ENCODE results near the gene ZNF792. TPM values are rescaled to one million over a fixed set of nuclear protein-coding genes. Genes with fewer than 3 reads are reported as not detected.
"Not testable (repeated sequence)": the region's sequence is repeated elsewhere in the genome, so short reads cannot be mapped to it uniquely, and the experiment has no call there.

ZNF792 gene
- polyA plus RNA-seq, 2 of the 4 experiments (the other 2 are of a cell fraction): 2.0 to 3.7 TPM

GRCh38 chr19:34926361-34926684 lies 37.7 kb downstream of the ZNF792 start:
- H3K9me3 ChIP-seq: peaks cover 47% of the 10 kb centered on the region
- ATAC-seq (no peak), FAIRE-seq (no peak), DNase-seq (ENCODE audit: low read depth in 1 of 2, low spot score in 1 of 2) (no peak)
- ChIA-PET CTCF (interaction anchor here (0.8 to 3.5 kb wide), 8 partner anchors 10 to 1148 kb away, joined by 3 to 18 read pairs (median 4); partner anchors contain the start of gene LGI4), POLR2A (interaction anchor here (0.6 to 1.8 kb wide), 7 partner anchors 17 to 1582 kb away, joined by 3 to 8 read pairs (median 6); partner anchors contain the start of genes GRAMD1A, SCGB2B2, ZNF181 and ZNF302)
- WGBS (ENCODE audit: missing lambda C conversion rate): 66% methylated on average over 3 of the region's 3 CpGs
- peak overlapping the region in 1 of 2 experiments; percentile 83; a peak in 4 of 6 replicates for H3K27ac ChIP-seq
- TF ChIP-seq NPAS2 (CRISPR knock-in tag; IDR thresholded peaks at IDR 0.05; ENCODE audit: borderline replicate concordance) (no peak), TP53 (CRISPR knock-in tag; IDR thresholded peaks at IDR 0.05) (no peak), GATA3 (IDR thresholded peaks at IDR 0.05; ENCODE audit: borderline replicate concordance) (no peak), NR3C1 (IDR thresholded peaks at IDR 0.05) (no peak), FOXS1 (CRISPR knock-in tag; IDR thresholded peaks at IDR 0.05) (no peak), HOXB13 (CRISPR knock-in tag; IDR thresholded peaks at IDR 0.05; ENCODE audit: low read depth) (no peak), JUNB (IDR thresholded peaks at IDR 0.05) (no peak)
- H3K4me2 ChIP-seq: peak overlapping the region; percentile 84
- peaks cover 4% of the 10 kb centered on the region; the same call in 2 of the 3 replicates for H3K4me1 ChIP-seq
- H3K4me3 ChIP-seq: peak overlapping the region; percentile 64

- CTCF ChIA-PET: interaction anchor here (1.1 to 3.5 kb wide), 3 partner anchors 48 to 210 kb away, joined by 4 to 18 read pairs (median 8); partner anchors contain the start of gene LGI4
- WGBS (ENCODE audit: missing lambda C conversion rate): 65% methylated on average over 15 of the region's 15 CpGs
These were observed 38.7 kb downstream of the ZNF792 start for GRCh38 chr19:34925278-34925855.

GRCh38 chr19:34920090-34920786 lies 43.8 kb downstream of the ZNF792 start:
- ATAC-seq; H3K4me2 ChIP-seq; DNase-seq (ENCODE audit: low read depth in 1 of 2, low spot score in 1 of 2); H3K4me3 ChIP-seq; POLR2A ChIA-PET; H3K4me1 ChIP-seq; H3K27ac ChIP-seq: not testable (repeated sequence)
- 0 out of 2 replicates have a peak, but pooled peaks have one; percentile 39 for TF ChIP-seq EHF (CRISPR knock-in tag; IDR thresholded peaks at IDR 0.05)
- 0 out of 2 replicates have a peak, but pooled peaks have one; percentile 52 for TF ChIP-seq ZNF302 (CRISPR knock-in tag; IDR thresholded peaks at IDR 0.05)
- H3K9me3 ChIP-seq: peaks cover 67% of the 10 kb centered on the region
- 15% methylated on average over 8 of the region's 8 CpGs for WGBS (ENCODE audit: missing lambda C conversion rate)
- peak; percentile 82 for FAIRE-seq
- CTCF ChIA-PET: interaction anchor here (1.4 kb wide), 1 partner anchor 9 kb away, joined by 4 read pairs; no protein-coding TSS in a partner anchor

More at GRCh38 chr19:34925278-34925855, 38.7 kb downstream of the ZNF792 start:
- Histone ChIP-seq H3K9me3 (peaks cover 47% of the 10 kb centered on the region), H3K27ac (no peak overlapping the region), H3K4me3 (no peak overlapping the region), H3K4me2 (no peak overlapping the region), H3K4me1 (peaks cover 4% of the 10 kb centered on the region)
- no peak for TF ChIP-seq MAX (IDR thresholded peaks at IDR 0.05)
- no peak for ATAC-seq
- no peak for FAIRE-seq
- no peak for DNase-seq (ENCODE audit: low read depth in 1 of 2, low spot score in 1 of 2)
- POLR2A ChIA-PET: interaction anchor here (1.3 kb wide), 1 partner anchor 74 kb away, joined by 6 read pairs; the partner anchor contains the start of gene GRAMD1A

GRCh38 chr19:34918190-34918589 lies 45.8 kb downstream of the ZNF792 start:
- DNase-seq (ENCODE audit: low read depth in 1 of 2, low spot score in 1 of 2) (no peak), ATAC-seq (no peak), FAIRE-seq (peak; percentile 68)
- WGBS (ENCODE audit: missing lambda C conversion rate): 13% methylated on average over 2 of the region's 2 CpGs
- CTCF ChIA-PET: interaction anchor here (0.7 kb wide), 1 partner anchor 15 kb away, joined by 4 read pairs; no protein-coding TSS in a partner anchor
- Histone ChIP-seq H3K27ac (no peak overlapping the region), H3K4me2 (no peak overlapping the region), H3K9me3 (peaks cover 65% of the 10 kb centered on the region), H3K4me1 (no peaks in the 10 kb centered on the region; the same call in 2 of the 3 replicates), H3K4me3 (no peak overlapping the region)
- POLR2A ChIA-PET: no interaction called here
- TF ChIP-seq EHF (CRISPR knock-in tag; IDR thresholded peaks at IDR 0.05) (no peak), TP53 (CRISPR knock-in tag; IDR thresholded peaks at IDR 0.05) (no peak), USF2 (IDR thresholded peaks at IDR 0.05) (no peak), REST (IDR thresholded peaks at IDR 0.05) (no peak), HOXB5 (CRISPR knock-in tag; IDR thresholded peaks at IDR 0.05) (no peak), MAFK (IDR thresholded peaks at IDR 0.05; ENCODE audit: partially characterized antibody) (no peak), FOXS1 (CRISPR knock-in tag; IDR thresholded peaks at IDR 0.05) (no peak), JUNB (IDR thresholded peaks at IDR 0.05) (no peak), TFCP2L1 (CRISPR knock-in tag; IDR thresholded peaks at IDR 0.05) (no peak), HMGXB4 (CRISPR knock-in tag; IDR thresholded peaks at IDR 0.05; ENCODE audit: borderline replicate concordance) (no peak), E2F6 (IDR thresholded peaks at IDR 0.05; ENCODE audit: borderline replicate concordance, low read depth) (no peak)

- FAIRE-seq; POLR2A ChIA-PET; H3K4me3 ChIP-seq; H3K4me1 ChIP-seq; H3K4me2 ChIP-seq; DNase-seq (ENCODE audit: low read depth in 1 of 2, low spot score in 1 of 2); ATAC-seq; H3K27ac ChIP-seq: not testable (repeated sequence)
- CTCF ChIA-PET: interaction anchor here (1.7 kb wide), 1 partner anchor 12 kb away, joined by 3 read pairs; no protein-coding TSS in a partner anchor
- peaks cover 65% of the 10 kb centered on the region for H3K9me3 ChIP-seq
- 12% methylated on average over 3 of the region's 3 CpGs for WGBS (ENCODE audit: missing lambda C conversion rate)
These were observed 46.9 kb downstream of the ZNF792 start for GRCh38 chr19:34917144-34917543.
